HUES6 (cell line): ENCODE data around the gene NHS.

Source experiments
- H3K27ac ChIP-seq: 2 replicates; pipeline ENCODE4 v1.7.0; 2013; ENCODE audit warnings: low read depth, mild to moderate bottlenecking, low read length, inconsistent platforms
- H3K27me3 ChIP-seq: 2 replicates; pipeline ENCODE4 v1.6.1; 2013; ENCODE audit warnings: low read length; ENCODE audit not compliant: control insufficient read depth, insufficient read depth
- H3K36me3 ChIP-seq: 2 replicates; pipeline ENCODE4 v1.6.1; 2013; ENCODE audit warnings: low read length; ENCODE audit not compliant: control insufficient read depth, insufficient read depth
- H3K4me1 ChIP-seq: 2 replicates; pipeline ENCODE4 v1.6.1; 2013; ENCODE audit warnings: low read length; ENCODE audit not compliant: control insufficient read depth, insufficient read depth
- H3K4me3 ChIP-seq: 2 replicates; pipeline ENCODE4 v1.5.1; 2013; ENCODE audit warnings: low read depth, low read length
- H3K9ac ChIP-seq: one replicate; pipeline ENCODE4 v1.6.1; 2013; ENCODE audit warnings: mild to moderate bottlenecking, low read length
- H3K9me3 ChIP-seq: 2 replicates; pipeline ENCODE4 v1.6.1; 2013; ENCODE audit warnings: low read depth, low read length; ENCODE audit not compliant: control insufficient read depth, insufficient read depth

The NHS gene

GRCh38 chrX:17737986-17738713 lies 363.1 kb downstream of the NHS start:
- peaks cover 30% of the 10 kb centered on the region; the same call in 1 of the 2 replicates for H3K27me3 ChIP-seq
- H3K9ac ChIP-seq: peak overlapping the region; percentile 22
- peaks cover 12% of the 10 kb centered on the region for H3K4me1 ChIP-seq
- H3K4me3 ChIP-seq: peak overlapping the region; percentile 61
- no peak overlapping the region for H3K27ac ChIP-seq
- no peaks in the 10 kb centered on the region for H3K36me3 ChIP-seq
- H3K9me3 ChIP-seq: no peaks in the 10 kb centered on the region

- Histone ChIP-seq H3K27me3 (peaks cover 30% of the 10 kb centered on the region; the same call in 1 of the 2 replicates), H3K4me1 (peaks cover 6% of the 10 kb centered on the region; the same call in 1 of the 2 replicates), H3K9ac (peak overlapping the region; percentile 22), H3K27ac (no peak overlapping the region), H3K9me3 (no peaks in the 10 kb centered on the region), H3K4me3 (peak overlapping the region; percentile 61), H3K36me3 (no peaks in the 10 kb centered on the region)
Measured at GRCh38 chrX:17738737-17739535, 363.9 kb downstream of the NHS start.

DNA sequence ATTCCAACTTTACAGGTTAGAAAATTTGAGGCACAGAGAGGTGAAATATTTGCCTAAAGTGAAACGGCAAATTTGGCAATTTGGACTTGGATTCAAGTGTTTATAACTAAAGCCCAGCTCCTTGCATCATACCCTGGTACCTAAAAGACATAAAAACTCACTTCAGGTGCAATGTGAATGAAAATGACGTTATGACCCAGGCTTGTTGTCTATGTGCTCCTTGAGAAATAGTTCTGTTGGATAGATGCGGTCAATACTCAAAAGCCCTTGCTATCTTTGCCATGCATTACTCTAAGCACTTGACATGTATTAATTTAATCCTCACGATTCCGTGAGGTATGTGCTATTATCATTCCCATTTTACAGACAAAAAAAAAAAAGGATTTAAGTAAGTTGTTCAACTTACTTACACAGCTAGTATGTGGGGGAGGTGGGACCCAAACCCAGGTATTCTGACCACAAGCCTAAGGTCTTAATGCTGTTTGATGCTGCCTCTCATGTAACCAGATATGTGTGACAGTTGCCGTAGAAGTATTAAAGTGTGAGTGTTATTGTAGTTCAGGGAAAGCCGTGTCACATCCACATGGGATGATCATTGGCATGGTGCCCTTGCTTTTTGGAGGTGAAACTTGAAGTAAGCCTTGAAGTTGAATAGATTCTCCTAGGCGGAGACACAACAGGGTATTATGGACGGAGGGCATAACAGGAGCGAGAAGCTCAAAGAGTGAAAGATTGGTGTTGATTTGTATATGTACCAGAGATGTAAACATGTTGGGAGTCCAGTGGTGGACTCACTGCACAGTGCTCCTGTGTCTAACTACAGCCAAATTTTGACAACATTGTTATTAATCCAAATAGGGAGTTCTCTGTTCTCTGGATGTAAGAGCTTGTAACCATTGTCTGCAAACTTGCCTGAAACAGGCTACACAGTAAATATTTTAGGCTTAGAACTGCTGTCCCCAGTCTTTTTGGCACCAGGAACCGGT lies 365.4 kb downstream of the NHS start:
- Histone ChIP-seq H3K4me3 (no peak overlapping the region), H3K4me1 (peaks cover 6% of the 10 kb centered on the region; the same call in 1 of the 2 replicates), H3K36me3 (no peaks in the 10 kb centered on the region), H3K9ac (no peak overlapping the region), H3K27ac (no peak overlapping the region), H3K9me3 (no peaks in the 10 kb centered on the region), H3K27me3 (peaks cover 30% of the 10 kb centered on the region; the same call in 1 of the 2 replicates)

- H3K4me1 ChIP-seq: peaks cover 6% of the 10 kb centered on the region; the same call in 1 of the 2 replicates
- no peak overlapping the region for H3K27ac ChIP-seq
- H3K9me3 ChIP-seq: no peaks in the 10 kb centered on the region
- H3K4me3 ChIP-seq: no peak overlapping the region
- H3K27me3 ChIP-seq: peaks cover 30% of the 10 kb centered on the region; the same call in 1 of the 2 replicates
- no peak overlapping the region for H3K9ac ChIP-seq
- no peaks in the 10 kb centered on the region for H3K36me3 ChIP-seq
Measured at GRCh38 chrX:17741123-17741511, 366.1 kb downstream of the NHS start.

GRCh38 chrX:17743913-17744312 lies 368.9 kb downstream of the NHS start:
- H3K9me3 ChIP-seq: no peaks in the 10 kb centered on the region
- H3K27ac ChIP-seq: no peak overlapping the region
- H3K4me3 ChIP-seq: no peak overlapping the region
- H3K27me3 ChIP-seq: peaks cover 21% of the 10 kb centered on the region; the same call in 1 of the 2 replicates
- H3K4me1 ChIP-seq: peaks cover 6% of the 10 kb centered on the region; the same call in 1 of the 2 replicates
- H3K36me3 ChIP-seq: no peaks in the 10 kb centered on the region
- H3K9ac ChIP-seq: no peak overlapping the region

- Histone ChIP-seq H3K9ac (no peak overlapping the region), H3K4me1 (peaks cover 6% of the 10 kb centered on the region; the same call in 1 of the 2 replicates), H3K36me3 (no peaks in the 10 kb centered on the region), H3K27me3 (peaks cover 12% of the 10 kb centered on the region; the same call in 1 of the 2 replicates), H3K9me3 (no peaks in the 10 kb centered on the region), H3K4me3 (no peak overlapping the region), H3K27ac (no peak overlapping the region)
Measured at GRCh38 chrX:17744896-17745523, 370.0 kb downstream of the NHS start.

DNA sequence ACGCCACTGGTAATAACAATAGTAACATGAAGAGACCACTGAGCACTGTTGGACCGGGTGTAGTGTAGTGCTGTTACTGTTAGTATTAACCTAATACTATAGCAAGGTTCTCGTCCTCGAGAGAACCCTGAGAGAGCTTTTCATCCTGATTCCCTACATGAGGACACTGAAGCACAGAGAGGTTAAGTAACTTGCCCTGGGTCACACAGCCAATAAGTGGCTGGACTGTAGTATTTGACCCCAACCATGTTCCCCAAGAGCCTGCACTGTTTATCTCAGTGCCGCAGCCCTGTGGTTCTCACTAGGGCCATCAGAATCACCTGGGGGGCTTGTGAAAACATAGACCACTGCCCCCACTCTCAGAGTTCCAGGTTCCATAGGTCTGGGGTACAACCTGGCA lies 372.7 kb downstream of the NHS start:
- Histone ChIP-seq H3K9me3 (no peaks in the 10 kb centered on the region), H3K9ac (no peak overlapping the region), H3K4me3 (no peak overlapping the region), H3K27ac (no peak overlapping the region), H3K36me3 (no peaks in the 10 kb centered on the region), H3K4me1 (no peaks in the 10 kb centered on the region), H3K27me3 (peaks cover 5% of the 10 kb centered on the region; the same call in 1 of the 2 replicates)

GRCh38 chrX:17748684-17749083 lies 373.7 kb downstream of the NHS start:
- Histone ChIP-seq H3K9me3 (no peaks in the 10 kb centered on the region), H3K4me3 (no peak overlapping the region), H3K27ac (no peak overlapping the region), H3K4me1 (no peaks in the 10 kb centered on the region), H3K27me3 (peaks cover 8% of the 10 kb centered on the region; the same call in 1 of the 2 replicates), H3K36me3 (no peaks in the 10 kb centered on the region), H3K9ac (no peak overlapping the region)

DNA sequence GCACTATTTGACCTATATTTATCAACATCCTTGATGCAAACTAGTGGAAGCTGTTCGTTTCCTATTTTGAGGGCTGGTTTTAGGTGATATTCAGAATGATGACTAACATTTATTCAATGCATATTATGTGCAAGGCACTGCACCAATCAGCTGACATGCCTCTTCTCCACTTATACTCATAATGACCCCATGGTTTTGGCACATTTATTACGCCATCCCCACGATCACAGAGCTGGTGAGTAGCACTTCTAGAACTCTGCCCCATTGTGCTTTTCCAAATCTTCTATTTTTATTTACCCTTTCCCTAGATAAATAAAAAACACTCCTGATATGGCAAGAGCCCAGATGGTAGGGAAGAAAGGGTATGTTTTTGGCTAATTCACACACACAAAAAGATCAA lies 375.4 kb downstream of the NHS start:
- Histone ChIP-seq H3K36me3 (no peaks in the 10 kb centered on the region), H3K4me3 (no peak overlapping the region), H3K27ac (no peak overlapping the region), H3K27me3 (peaks cover 8% of the 10 kb centered on the region; the same call in 1 of the 2 replicates), H3K9ac (no peak overlapping the region), H3K4me1 (no peaks in the 10 kb centered on the region), H3K9me3 (no peaks in the 10 kb centered on the region)

DNA sequence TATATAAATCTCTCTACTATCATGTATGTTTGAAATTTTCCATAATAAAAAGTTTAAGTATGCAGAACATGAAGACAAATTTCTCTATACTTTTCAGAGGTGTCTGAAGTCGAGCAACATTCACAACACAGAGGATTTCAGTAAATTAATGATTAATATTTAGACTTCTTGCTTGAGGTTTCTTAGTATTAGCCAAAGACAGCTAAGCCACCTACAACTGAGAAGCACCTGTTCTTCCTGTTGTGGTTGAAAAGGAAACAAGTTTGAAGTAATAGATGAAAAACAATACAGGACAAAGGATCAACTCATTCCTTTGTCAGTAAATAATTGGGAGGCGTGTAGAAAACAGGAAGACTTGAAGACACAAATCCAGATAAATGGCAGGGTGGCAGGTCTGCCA lies 383.4 kb downstream of the NHS start:
- Histone ChIP-seq H3K9ac (no peak overlapping the region), H3K9me3 (no peaks in the 10 kb centered on the region)

More for the DNA sequence above, 383.4 kb downstream of the NHS start:
- Histone ChIP-seq H3K36me3 (no peaks in the 10 kb centered on the region), H3K4me1 (no peaks in the 10 kb centered on the region), H3K27me3 (peaks cover 6% of the 10 kb centered on the region; the same call in 1 of the 2 replicates), H3K4me3 (no peak overlapping the region), H3K27ac (no peak overlapping the region)
